H9 (cell line): ENCODE data around the gene FOXB1. TPM values are rescaled to one million over a fixed set of nuclear protein-coding genes. Genes with fewer than 3 reads are reported as not detected.

Experiments
- DNase-seq: peaks from one replicate; pipeline ENCODE4 v3.0.0-alpha.2; 2017
- H2AFZ ChIP-seq: one replicate; pipeline ENCODE4 v1.6.1; 2013; ENCODE audit warnings: mild to moderate bottlenecking, low read length, control low read depth, moderate library complexity
- H2AK5ac ChIP-seq: 2 replicates; pipeline ENCODE4 v1.6.1; 2013; ENCODE audit warnings: low read length, control low read depth, mixed read lengths; ENCODE audit not compliant: insufficient read length
- H2BK120ac ChIP-seq: one replicate; pipeline ENCODE4 v1.6.1; 2013; ENCODE audit warnings: low read depth, mild to moderate bottlenecking, low read length, control low read depth, inconsistent platforms; ENCODE audit not compliant: poor library complexity, severe bottlenecking
- H2BK12ac ChIP-seq: 2 replicates; pipeline ENCODE4 v1.6.1; 2013; ENCODE audit warnings: low read length, control low read depth, mixed read lengths, low read depth; ENCODE audit not compliant: insufficient read length
- H2BK15ac ChIP-seq: 2 replicates; pipeline ENCODE4 v1.6.1; 2013; ENCODE audit warnings: low read depth, low read length, control low read depth
- H2BK20ac ChIP-seq: one replicate; pipeline ENCODE4 v1.6.1; 2013; ENCODE audit warnings: low read depth, mild to moderate bottlenecking, low read length, control low read depth, inconsistent platforms; ENCODE audit not compliant: poor library complexity, severe bottlenecking
- H2BK5ac ChIP-seq: 2 replicates; pipeline ENCODE4 v1.6.1; 2013; ENCODE audit warnings: low read length, control low read depth, mixed read lengths; ENCODE audit not compliant: insufficient read length
- H3K14ac ChIP-seq: 2 replicates; pipeline ENCODE4 v1.6.1; 2013; ENCODE audit warnings: low read length, control low read depth; ENCODE audit not compliant: insufficient read depth
- H3K18ac ChIP-seq: 2 replicates; pipeline ENCODE4 v1.6.1; 2013; ENCODE audit warnings: low read depth, mild to moderate bottlenecking, mixed read lengths, low read length, control low read depth; ENCODE audit not compliant: insufficient read length
- H3K23ac ChIP-seq: 2 replicates; pipeline ENCODE4 v1.6.1; 2013; ENCODE audit warnings: low read length, control low read depth, mixed read lengths, low read depth; ENCODE audit not compliant: insufficient read length
- H3K23me2 ChIP-seq: 2 replicates; pipeline ENCODE4 v1.6.1; 2013; ENCODE audit warnings: low read depth, mild to moderate bottlenecking, mixed read lengths, low read length, control low read depth; ENCODE audit not compliant: insufficient read length, poor library complexity, severe bottlenecking
- H3K27ac ChIP-seq: 2 replicates; pipeline ENCODE4 v1.5.1; 2013; ENCODE audit warnings: low read length, control low read depth, mixed read lengths, low read depth; ENCODE audit not compliant: insufficient read length
- H3K27me3 ChIP-seq: 2 replicates; pipeline ENCODE4 v1.6.1; 2013; ENCODE audit warnings: low read length, control low read depth, inconsistent platforms; ENCODE audit not compliant: insufficient read depth
- H3K4ac ChIP-seq: 2 replicates; pipeline ENCODE4 v1.6.1; 2013; ENCODE audit warnings: low read depth, mild to moderate bottlenecking, control low read depth, inconsistent platforms, low read length, moderate library complexity
- H3K4me1 ChIP-seq: 2 replicates; pipeline ENCODE4 v1.6.1; 2013; ENCODE audit warnings: low read length, control low read depth, inconsistent platforms; ENCODE audit not compliant: insufficient read depth
- H3K4me2 ChIP-seq: 2 replicates; pipeline ENCODE4 v1.6.1; 2013; ENCODE audit warnings: low read length, control low read depth, mixed read lengths; ENCODE audit not compliant: insufficient read length, insufficient read depth
- H3K56ac ChIP-seq: 2 replicates; pipeline ENCODE4 v1.6.1; 2013; ENCODE audit warnings: low read depth, mild to moderate bottlenecking, mixed read lengths, low read length, control low read depth; ENCODE audit not compliant: insufficient read length
- H3K79me1 ChIP-seq: 2 replicates; pipeline ENCODE4 v1.6.1; 2013; ENCODE audit warnings: low read depth, mild to moderate bottlenecking, moderate library complexity, low read length, control low read depth, inconsistent platforms; ENCODE audit not compliant: insufficient read depth, poor library complexity, severe bottlenecking
- H3K79me2 ChIP-seq: 2 replicates; pipeline ENCODE4 v1.6.1; 2013; ENCODE audit warnings: low read length, control low read depth, inconsistent platforms; ENCODE audit not compliant: insufficient read depth
- H3K9ac ChIP-seq: 2 replicates; pipeline ENCODE4 v1.6.1; 2013; ENCODE audit warnings: low read length, control low read depth, mixed read lengths; ENCODE audit not compliant: insufficient read length; ENCODE audit errors: extremely low read depth
- H3K9me3 ChIP-seq: one replicate; pipeline ENCODE4 v1.6.1; 2013; ENCODE audit warnings: low read depth, low read length, inconsistent platforms; ENCODE audit not compliant: control insufficient read depth
- H3T11ph ChIP-seq: one replicate; pipeline ENCODE4 v1.6.1; 2013; ENCODE audit warnings: mild to moderate bottlenecking, low read length, control low read depth, inconsistent platforms
- H4K20me1 ChIP-seq: one replicate; pipeline ENCODE4 v1.6.1; 2013; ENCODE audit not compliant: control insufficient read depth, insufficient read length, insufficient read depth
- H4K5ac ChIP-seq: 2 replicates; pipeline ENCODE4 v1.6.1; 2013; ENCODE audit warnings: low read depth, mild to moderate bottlenecking, mixed read lengths, low read length, control low read depth; ENCODE audit not compliant: insufficient read length
- H4K8ac ChIP-seq: replicated peaks from 2 replicates; pipeline ENCODE4 v1.6.1; 2013; ENCODE audit warnings: low read length, control low read depth, mixed read lengths, low read depth; ENCODE audit not compliant: insufficient read length
- H4K91ac ChIP-seq: 2 replicates; pipeline ENCODE4 v1.6.1; 2013; ENCODE audit warnings: low read depth, mild to moderate bottlenecking, moderate library complexity, mixed read lengths, low read length, control low read depth; ENCODE audit not compliant: insufficient read length
- H3K27ac Mint-ChIP-seq, 3 experiments: 2 replicates in 2 of 3; 3 replicates in 1 of 3; pipeline ENCODE4 v1.8.0; 2020 to 2021; ENCODE audit warnings: mixed read lengths in 3 of 3, mild to moderate bottlenecking in 1 of 3, moderate library complexity in 1 of 3
- H3K27me3 Mint-ChIP-seq: 2 replicates; pipeline ENCODE4 v1.8.0; 2021; ENCODE audit warnings: low read depth, mild to moderate bottlenecking, moderate library complexity, mixed read lengths
- H3K36me3 Mint-ChIP-seq, 3 experiments: 2 replicates in 2 of 3; 3 replicates in 1 of 3; pipeline ENCODE4 v1.8.0; 2020 to 2021; ENCODE audit warnings: low read depth in 3 of 3, mixed read lengths in 3 of 3; ENCODE audit not compliant: insufficient read depth in 1 of 3
- H3K4me1 Mint-ChIP-seq, 2 experiments: 2 replicates each; pipeline ENCODE4 v1.8.0; 2020; ENCODE audit warnings: mixed read lengths in 2 of 2
- H3K4me3 Mint-ChIP-seq, 2 experiments: 2 replicates in 1 of 2; 3 replicates in 1 of 2; pipeline ENCODE4 v1.8.0; 2020 to 2021; ENCODE audit warnings: mild to moderate bottlenecking in 2 of 2, mixed read lengths in 2 of 2, moderate library complexity in 1 of 2
- H3K9me3 Mint-ChIP-seq, 2 experiments: 2 replicates in 1 of 2; 3 replicates in 1 of 2; pipeline ENCODE4 v1.8.0; 2020; ENCODE audit warnings: mild to moderate bottlenecking in 2 of 2, mixed read lengths in 2 of 2, moderate library complexity in 1 of 2
- WGBS: extraction: QIAGEN DNeasy Blood & Tissue Kit; methylation state at CpG from one replicate; pipeline ENCODE4 v1.1.7; 2013; ENCODE audit warnings: missing lambda C conversion rate, low lambda C conversion rate, mixed read lengths; ENCODE audit not compliant: insufficient read length; ENCODE audit errors: extremely low coverage; 5-methylcytosine and 5-hydroxymethylcytosine counted together
- total RNA-seq: library from RNA; stranded (reverse); gene quantifications from 2 replicates; pipeline ENCODE4 v1.2.1, GENCODE V29; 2021
- TF ChIP-seq, protein P1 (sequence below): fragments of 200-600 bp; sonication (generic); conservative IDR thresholded peaks from 3 replicates; pipeline ENCODE4 v1.8.0; 2021; ENCODE audit warnings: antibody characterized with exemption, mild to moderate bottlenecking

Gene FOXB1
- total RNA-seq, 1 experiment from 2014 or later = 3.5 TPM

DNA sequence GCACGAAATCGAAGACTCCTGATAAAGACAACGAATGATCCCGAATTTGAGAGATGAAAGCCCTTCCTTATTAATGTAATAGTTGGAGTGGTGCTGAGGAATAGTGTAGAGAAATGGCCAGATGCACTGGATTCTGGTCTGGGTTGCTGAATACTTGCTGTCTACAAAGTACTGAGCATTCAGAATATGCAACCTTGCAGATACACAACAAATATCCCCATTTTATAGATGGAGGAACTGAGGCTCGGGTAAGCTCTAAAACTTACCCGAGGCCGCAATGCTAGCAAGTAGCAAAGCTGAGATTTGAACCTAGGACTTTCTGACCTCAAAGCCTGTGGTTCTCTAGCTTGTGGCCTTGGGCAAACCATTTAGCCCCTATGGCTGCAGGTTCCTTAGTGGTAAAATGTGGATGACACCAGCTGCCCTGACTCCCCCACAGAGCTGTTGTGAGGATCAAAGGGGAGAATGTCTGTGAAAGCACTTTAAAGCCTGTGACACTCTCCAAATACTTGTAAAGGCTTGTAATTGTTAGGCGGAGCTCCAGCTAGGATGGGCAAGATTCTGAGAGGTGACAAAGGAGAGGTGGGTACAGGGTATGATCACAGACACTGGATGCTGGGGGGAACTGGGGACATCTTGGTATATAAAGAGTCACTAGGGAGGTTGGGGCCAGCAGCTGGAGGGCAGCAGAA lies 39.8 kb downstream of the FOXB1 start:
- no peaks in the 10 kb centered on the region for H4K20me1 ChIP-seq

More for the DNA sequence above, 39.8 kb downstream of the FOXB1 start:
- H4K91ac ChIP-seq = no peak overlapping the region
- no peak overlapping the region for H3K4ac ChIP-seq
- H2BK12ac ChIP-seq = no peak overlapping the region
- H3K23me2 ChIP-seq = no peaks in the 10 kb centered on the region
- peak overlapping the region in 2 of 3 experiments; percentile 45 to 46; a peak in 2 of 7 replicates for H3K27ac Mint-ChIP-seq
- H3K4me1 Mint-ChIP-seq = peaks cover 47 to 51% of the 10 kb centered on the region in 2 experiments
- H3K4me3 Mint-ChIP-seq = no peak overlapping the region
- no peak overlapping the region for H2BK20ac ChIP-seq
- H3K9me3 Mint-ChIP-seq = no peaks in the 10 kb centered on the region
- no peak overlapping the region for H2BK15ac ChIP-seq
- H2AK5ac ChIP-seq = no peak overlapping the region
- no peaks in the 10 kb centered on the region; a peak in 1 of 7 replicates for H3K36me3 Mint-ChIP-seq
- no peak overlapping the region for H3K27ac ChIP-seq
- H3K27me3 ChIP-seq = no peaks in the 10 kb centered on the region
- H4K5ac ChIP-seq = no peak overlapping the region
- no peak overlapping the region for H3K4me2 ChIP-seq
- DNase-seq = no peak
- peaks cover 2% of the 10 kb centered on the region for H3K4me1 ChIP-seq
- H3K9me3 ChIP-seq = no peaks in the 10 kb centered on the region
- H3K79me1 ChIP-seq = no peaks in the 10 kb centered on the region
- TF ChIP-seq, protein P1, sequence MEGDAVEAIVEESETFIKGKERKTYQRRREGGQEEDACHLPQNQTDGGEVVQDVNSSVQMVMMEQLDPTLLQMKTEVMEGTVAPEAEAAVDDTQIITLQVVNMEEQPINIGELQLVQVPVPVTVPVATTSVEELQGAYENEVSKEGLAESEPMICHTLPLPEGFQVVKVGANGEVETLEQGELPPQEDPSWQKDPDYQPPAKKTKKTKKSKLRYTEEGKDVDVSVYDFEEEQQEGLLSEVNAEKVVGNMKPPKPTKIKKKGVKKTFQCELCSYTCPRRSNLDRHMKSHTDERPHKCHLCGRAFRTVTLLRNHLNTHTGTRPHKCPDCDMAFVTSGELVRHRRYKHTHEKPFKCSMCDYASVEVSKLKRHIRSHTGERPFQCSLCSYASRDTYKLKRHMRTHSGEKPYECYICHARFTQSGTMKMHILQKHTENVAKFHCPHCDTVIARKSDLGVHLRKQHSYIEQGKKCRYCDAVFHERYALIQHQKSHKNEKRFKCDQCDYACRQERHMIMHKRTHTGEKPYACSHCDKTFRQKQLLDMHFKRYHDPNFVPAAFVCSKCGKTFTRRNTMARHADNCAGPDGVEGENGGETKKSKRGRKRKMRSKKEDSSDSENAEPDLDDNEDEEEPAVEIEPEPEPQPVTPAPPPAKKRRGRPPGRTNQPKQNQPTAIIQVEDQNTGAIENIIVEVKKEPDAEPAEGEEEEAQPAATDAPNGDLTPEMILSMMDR = no peak
- H3T11ph ChIP-seq = no peak overlapping the region
- no peak overlapping the region for H3K56ac ChIP-seq
- H2AFZ ChIP-seq = no peak overlapping the region
- no peak overlapping the region for H3K23ac ChIP-seq
- no peak overlapping the region for H3K18ac ChIP-seq
- H3K14ac ChIP-seq = no peak overlapping the region
- no peak overlapping the region for H3K9ac ChIP-seq
- H2BK5ac ChIP-seq = no peak overlapping the region
- no CpG with 5 or more reads among the region's 8 CpGs for WGBS
- H2BK120ac ChIP-seq = no peak overlapping the region
- H3K27me3 Mint-ChIP-seq = no peaks in the 10 kb centered on the region; the same call in 1 of the 2 replicates
- H4K8ac ChIP-seq = no peak overlapping the region
- H3K79me2 ChIP-seq = no peaks in the 10 kb centered on the region
